ENCODE data around the gene ANKFY1. TPM values are rescaled to one million over a fixed set of nuclear protein-coding genes. Genes with fewer than 3 reads are reported as not detected.

ANKFY1 gene
- total and polyA plus RNA-seq, 9 of the 15 experiments (the other 6 are each of a cell fraction or from before 2014, with no cell fraction given) = 4.3 to 25.6 (median 12.2) TPM

DNA sequence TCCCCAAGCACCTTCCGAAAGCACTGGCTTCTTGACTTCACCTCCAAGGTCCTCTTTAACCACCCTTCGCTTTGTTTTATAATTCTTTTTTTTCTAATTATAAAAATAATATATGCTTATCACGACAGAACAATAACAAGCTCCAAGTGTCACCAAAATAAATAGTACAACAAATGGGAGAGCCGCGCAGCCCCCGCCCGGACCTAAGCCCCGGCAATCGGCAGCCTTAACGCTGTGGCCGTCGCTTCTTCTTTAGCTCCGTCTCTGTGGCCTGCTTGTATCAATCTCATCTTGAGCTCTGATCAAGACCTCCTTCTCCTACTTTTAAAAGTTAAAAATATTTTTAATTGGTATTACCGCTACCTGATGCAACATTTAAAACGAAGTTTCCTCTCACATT is 78.1 kb downstream of the ANKFY1 start (continued):
- TF ChIP-seq, protein P1, sequence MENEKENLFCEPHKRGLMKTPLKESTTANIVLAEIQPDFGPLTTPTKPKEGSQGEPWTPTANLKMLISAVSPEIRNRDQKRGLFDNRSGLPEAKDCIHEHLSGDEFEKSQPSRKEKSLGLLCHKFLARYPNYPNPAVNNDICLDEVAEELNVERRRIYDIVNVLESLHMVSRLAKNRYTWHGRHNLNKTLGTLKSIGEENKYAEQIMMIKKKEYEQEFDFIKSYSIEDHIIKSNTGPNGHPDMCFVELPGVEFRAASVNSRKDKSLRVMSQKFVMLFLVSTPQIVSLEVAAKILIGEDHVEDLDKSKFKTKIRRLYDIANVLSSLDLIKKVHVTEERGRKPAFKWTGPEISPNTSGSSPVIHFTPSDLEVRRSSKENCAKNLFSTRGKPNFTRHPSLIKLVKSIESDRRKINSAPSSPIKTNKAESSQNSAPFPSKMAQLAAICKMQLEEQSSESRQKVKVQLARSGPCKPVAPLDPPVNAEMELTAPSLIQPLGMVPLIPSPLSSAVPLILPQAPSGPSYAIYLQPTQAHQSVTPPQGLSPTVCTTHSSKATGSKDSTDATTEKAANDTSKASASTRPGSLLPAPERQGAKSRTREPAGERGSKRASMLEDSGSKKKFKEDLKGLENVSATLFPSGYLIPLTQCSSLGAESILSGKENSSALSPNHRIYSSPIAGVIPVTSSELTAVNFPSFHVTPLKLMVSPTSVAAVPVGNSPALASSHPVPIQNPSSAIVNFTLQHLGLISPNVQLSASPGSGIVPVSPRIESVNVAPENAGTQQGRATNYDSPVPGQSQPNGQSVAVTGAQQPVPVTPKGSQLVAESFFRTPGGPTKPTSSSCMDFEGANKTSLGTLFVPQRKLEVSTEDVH (IDR thresholded peaks at IDR 0.05; ENCODE audit: low read depth, partially characterized antibody) = no peak
- no peak for TF ChIP-seq NCOA4 (IDR thresholded peaks at IDR 0.05; ENCODE audit: partially characterized antibody)
- TF ChIP-seq GTF2E2 (tag; IDR thresholded peaks at IDR 0.05) = no peak
- no peak for TF ChIP-seq POLR2B (IDR thresholded peaks at IDR 0.05; ENCODE audit: low read depth, partially characterized antibody)
- no peak for TF ChIP-seq SMAD3 (CRISPR knock-in tag; conservative IDR thresholded peaks at IDR 0.05)
- TF ChIP-seq RBM34 (IDR thresholded peaks at IDR 0.05; ENCODE audit: borderline replicate concordance, insufficient read depth, low read length) = no peak
- no peak for TF ChIP-seq ZNF699 (CRISPR knock-in tag; IDR thresholded peaks at IDR 0.05; ENCODE audit: insufficient replicate concordance)
- TF ChIP-seq, protein P2, sequence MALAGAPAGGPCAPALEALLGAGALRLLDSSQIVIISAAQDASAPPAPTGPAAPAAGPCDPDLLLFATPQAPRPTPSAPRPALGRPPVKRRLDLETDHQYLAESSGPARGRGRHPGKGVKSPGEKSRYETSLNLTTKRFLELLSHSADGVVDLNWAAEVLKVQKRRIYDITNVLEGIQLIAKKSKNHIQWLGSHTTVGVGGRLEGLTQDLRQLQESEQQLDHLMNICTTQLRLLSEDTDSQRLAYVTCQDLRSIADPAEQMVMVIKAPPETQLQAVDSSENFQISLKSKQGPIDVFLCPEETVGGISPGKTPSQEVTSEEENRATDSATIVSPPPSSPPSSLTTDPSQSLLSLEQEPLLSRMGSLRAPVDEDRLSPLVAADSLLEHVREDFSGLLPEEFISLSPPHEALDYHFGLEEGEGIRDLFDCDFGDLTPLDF (CRISPR knock-in tag; IDR thresholded peaks at IDR 0.05) = no peak
- no peak for TF ChIP-seq SIN3B (IDR thresholded peaks at IDR 0.05; ENCODE audit: low read depth)
- TF ChIP-seq, protein P3, sequence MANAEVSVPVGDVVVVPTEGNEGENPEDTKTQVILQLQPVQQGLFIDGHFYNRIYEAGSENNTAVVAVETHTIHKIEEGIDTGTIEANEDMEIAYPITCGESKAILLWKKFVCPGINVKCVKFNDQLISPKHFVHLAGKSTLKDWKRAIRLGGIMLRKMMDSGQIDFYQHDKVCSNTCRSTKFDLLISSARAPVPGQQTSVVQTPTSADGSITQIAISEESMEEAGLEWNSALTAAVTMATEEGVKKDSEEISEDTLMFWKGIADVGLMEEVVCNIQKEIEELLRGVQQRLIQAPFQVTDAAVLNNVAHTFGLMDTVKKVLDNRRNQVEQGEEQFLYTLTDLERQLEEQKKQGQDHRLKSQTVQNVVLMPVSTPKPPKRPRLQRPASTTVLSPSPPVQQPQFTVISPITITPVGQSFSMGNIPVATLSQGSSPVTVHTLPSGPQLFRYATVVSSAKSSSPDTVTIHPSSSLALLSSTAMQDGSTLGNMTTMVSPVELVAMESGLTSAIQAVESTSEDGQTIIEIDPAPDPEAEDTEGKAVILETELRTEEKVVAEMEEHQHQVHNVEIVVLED (CRISPR knock-in tag; IDR thresholded peaks at IDR 0.05) = no peak
- TF ChIP-seq, protein P4, sequence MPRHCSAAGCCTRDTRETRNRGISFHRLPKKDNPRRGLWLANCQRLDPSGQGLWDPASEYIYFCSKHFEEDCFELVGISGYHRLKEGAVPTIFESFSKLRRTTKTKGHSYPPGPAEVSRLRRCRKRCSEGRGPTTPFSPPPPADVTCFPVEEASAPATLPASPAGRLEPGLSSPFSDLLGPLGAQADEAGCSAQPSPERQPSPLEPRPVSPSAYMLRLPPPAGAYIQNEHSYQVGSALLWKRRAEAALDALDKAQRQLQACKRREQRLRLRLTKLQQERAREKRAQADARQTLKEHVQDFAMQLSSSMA (CRISPR knock-in tag; IDR thresholded peaks at IDR 0.05) = no peak
- TF ChIP-seq, protein P5, sequence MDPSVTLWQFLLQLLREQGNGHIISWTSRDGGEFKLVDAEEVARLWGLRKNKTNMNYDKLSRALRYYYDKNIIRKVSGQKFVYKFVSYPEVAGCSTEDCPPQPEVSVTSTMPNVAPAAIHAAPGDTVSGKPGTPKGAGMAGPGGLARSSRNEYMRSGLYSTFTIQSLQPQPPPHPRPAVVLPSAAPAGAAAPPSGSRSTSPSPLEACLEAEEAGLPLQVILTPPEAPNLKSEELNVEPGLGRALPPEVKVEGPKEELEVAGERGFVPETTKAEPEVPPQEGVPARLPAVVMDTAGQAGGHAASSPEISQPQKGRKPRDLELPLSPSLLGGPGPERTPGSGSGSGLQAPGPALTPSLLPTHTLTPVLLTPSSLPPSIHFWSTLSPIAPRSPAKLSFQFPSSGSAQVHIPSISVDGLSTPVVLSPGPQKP (CRISPR knock-in tag; IDR thresholded peaks at IDR 0.05) = no peak
- TF ChIP-seq, protein P6, sequence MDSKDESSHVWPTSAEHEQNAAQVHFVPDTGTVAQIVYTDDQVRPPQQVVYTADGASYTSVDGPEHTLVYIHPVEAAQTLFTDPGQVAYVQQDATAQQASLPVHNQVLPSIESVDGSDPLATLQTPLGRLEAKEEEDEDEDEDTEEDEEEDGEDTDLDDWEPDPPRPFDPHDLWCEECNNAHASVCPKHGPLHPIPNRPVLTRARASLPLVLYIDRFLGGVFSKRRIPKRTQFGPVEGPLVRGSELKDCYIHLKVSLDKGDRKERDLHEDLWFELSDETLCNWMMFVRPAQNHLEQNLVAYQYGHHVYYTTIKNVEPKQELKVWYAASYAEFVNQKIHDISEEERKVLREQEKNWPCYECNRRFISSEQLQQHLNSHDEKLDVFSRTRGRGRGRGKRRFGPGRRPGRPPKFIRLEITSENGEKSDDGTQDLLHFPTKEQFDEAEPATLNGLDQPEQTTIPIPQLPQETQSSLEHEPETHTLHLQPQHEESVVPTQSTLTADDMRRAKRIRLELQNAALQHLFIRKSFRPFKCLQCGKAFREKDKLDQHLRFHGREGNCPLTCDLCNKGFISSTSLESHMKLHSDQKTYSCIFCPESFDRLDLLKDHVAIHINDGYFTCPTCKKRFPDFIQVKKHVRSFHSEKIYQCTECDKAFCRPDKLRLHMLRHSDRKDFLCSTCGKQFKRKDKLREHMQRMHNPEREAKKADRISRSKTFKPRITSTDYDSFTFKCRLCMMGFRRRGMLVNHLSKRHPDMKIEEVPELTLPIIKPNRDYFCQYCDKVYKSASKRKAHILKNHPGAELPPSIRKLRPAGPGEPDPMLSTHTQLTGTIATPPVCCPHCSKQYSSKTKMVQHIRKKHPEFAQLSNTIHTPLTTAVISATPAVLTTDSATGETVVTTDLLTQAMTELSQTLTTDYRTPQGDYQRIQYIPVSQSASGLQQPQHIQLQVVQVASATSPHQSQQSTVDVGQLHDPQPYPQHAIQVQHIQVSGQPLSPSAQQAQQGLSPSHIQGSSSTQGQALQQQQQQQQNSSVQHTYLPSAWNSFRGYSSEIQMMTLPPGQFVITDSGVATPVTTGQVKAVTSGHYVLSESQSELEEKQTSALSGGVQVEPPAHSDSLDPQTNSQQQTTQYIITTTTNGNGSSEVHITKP (IDR thresholded peaks at IDR 0.05; ENCODE audit: partially characterized antibody) = no peak
- no peak for TF ChIP-seq PTTG1 (tag; IDR thresholded peaks at IDR 0.05; ENCODE audit: low read depth)

Data from K562 (cell line).